SH-SY5Y (cell line): Measurements from ENCODE around the gene INF2.

Experiments
- GATA2 ChIP-seq: IDR thresholded peaks from 2 replicates; pipeline ENCODE4 v1.6.1; 2011; ENCODE audit warnings: mild to moderate bottlenecking, low read depth, low read length
- GATA3 ChIP-seq: IDR thresholded peaks from 2 replicates; pipeline ENCODE4 v1.6.1; 2011; ENCODE audit warnings: low read depth, mild to moderate bottlenecking, low read length, moderate library complexity

DNA sequence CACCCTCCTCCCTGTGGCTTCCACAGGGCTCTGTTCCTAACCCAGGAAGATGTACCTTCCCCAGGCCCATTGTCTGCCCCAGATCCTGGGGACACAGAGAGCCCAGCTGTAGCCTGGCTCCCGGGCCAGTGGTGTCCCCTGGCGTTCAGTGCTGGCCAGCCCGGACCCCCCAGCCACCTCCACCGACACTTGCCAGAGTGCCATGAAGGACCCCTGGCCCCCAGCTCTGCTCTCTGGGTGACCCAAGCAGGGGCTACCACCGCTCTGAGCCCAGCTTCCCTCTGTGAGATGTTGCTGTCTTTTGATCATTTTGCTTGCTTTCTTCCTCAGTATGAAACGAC lies 6.2 kb downstream of the INF2 start:
- TF ChIP-seq GATA2 (no peak), GATA3 (no peak)
